A549 (cell line): ENCODE measurements around the gene NTM. TPM values are rescaled to one million over a fixed set of nuclear protein-coding genes. Genes with fewer than 3 reads are reported as not detected.

Experiments
- ATAC-seq, 2 experiments: fragments of 200-7000 bp in 1 of 2; fragments of >200 bp in 1 of 2; cut with Nextera tagmentation in 1 of 2; cut with Tn5 transposase in 1 of 2; 3 replicates each; pipeline versions ENCODE4 v1.8.0 to v1.9.1; 2018 to 2020; ENCODE audit warnings: mild to moderate bottlenecking in 1 of 2, moderate library complexity in 1 of 2
- CTCF ChIA-PET: fragments of 300-600 bp; sonication (Branson Sonifier 250); formaldehyde crosslinking; extraction: SDS; loops from one replicate; lab custom pipeline; 2021; ENCODE audit warnings: antibody characterized with exemption, inconsistent platforms; lab: Yijun Ruan, JAX
- POLR2A ChIA-PET: fragments of 350-600 bp; formaldehyde crosslinking; extraction: SDS; loops from one replicate; lab custom pipeline; 2021; ENCODE audit warnings: antibody characterized with exemption, inconsistent platforms; lab: Yijun Ruan, JAX
- DNase-seq, 2 experiments: peaks; one replicate each; pipeline versions ENCODE4 v3.0.0 to v3.0.0-alpha.2; 2011 to 2016; ENCODE audit warnings: low read depth in 1 of 2, low spot score in 1 of 2
- FAIRE-seq: peaks from 2 replicates; lab custom pipeline; 2011; peaks lifted over from hg19 to GRCh38; lab: Jason Lieb, UNC
- H3K27ac ChIP-seq, 2 experiments: fragments of >200 bp; sonication (Bioruptor Twin); formaldehyde crosslinking; 3 replicates each; pipeline ENCODE4 v1.5.1; 2016 to 2017
- H3K4me1 ChIP-seq: fragments of >200 bp; sonication (Bioruptor Twin); formaldehyde crosslinking; 3 replicates; pipeline ENCODE4 v1.6.1; 2016
- H3K4me2 ChIP-seq: fragments of >200 bp; sonication (Bioruptor Twin); formaldehyde crosslinking; 3 replicates; pipeline ENCODE4 v1.6.1; 2016
- H3K4me3 ChIP-seq: fragments of >200 bp; sonication (Bioruptor Twin); formaldehyde crosslinking; 3 replicates; pipeline ENCODE4 v1.5.1; 2016
- H3K9me3 ChIP-seq: fragments of >200 bp; sonication (Bioruptor Twin); formaldehyde crosslinking; 3 replicates; pipeline ENCODE4 v1.6.1; 2016
- BHLHE40 ChIP-seq: IDR thresholded peaks from 2 replicates; pipeline ENCODE4 v1.6.1; 2012; ENCODE audit warnings: low read depth, low read length, inconsistent platforms
- CBX2 ChIP-seq: fragments of 200-600 bp; sonication (generic); IDR thresholded peaks from 2 replicates; pipeline ENCODE4 v1.6.1; 2016; ENCODE audit warnings: low read depth, mild to moderate bottlenecking, borderline replicate concordance
- CBX8 ChIP-seq: fragments of 200-600 bp; sonication (generic); IDR thresholded peaks from 2 replicates; pipeline ENCODE4 v1.6.1; 2016
- EHF ChIP-seq: fragments of 250-450 bp; sonication (Bioruptor Pico); IDR thresholded peaks from 2 replicates; pipeline ENCODE4 v1.5.0; 2020; ENCODE audit warnings: mild to moderate bottlenecking
- EHMT2 ChIP-seq: fragments of 200-600 bp; sonication (generic); IDR thresholded peaks from 2 replicates; pipeline ENCODE4 v1.6.1; 2016; ENCODE audit warnings: antibody characterized with exemption, low read depth, mild to moderate bottlenecking, moderate library complexity
- EP300 ChIP-seq, 2 experiments: fragments of >200 bp; sonication (Bioruptor Twin); formaldehyde crosslinking; IDR thresholded peaks; 2 replicates in 1 of 2; 3 replicates in 1 of 2; pipeline ENCODE4 v1.6.1; 2016 to 2017
- FOSL2 ChIP-seq, 2 experiments: fragments of 450-650 bp in 1 of 2; fragments of >200 bp in 1 of 2; sonication (Bioruptor Twin) in 1 of 2; formaldehyde crosslinking; IDR thresholded peaks; 2 replicates each; pipeline versions ENCODE4 v1.5.0 to v1.6.1; 2016 to 2020; ENCODE audit warnings: mild to moderate bottlenecking in 1 of 2, moderate library complexity in 1 of 2
- FOXS1 ChIP-seq: fragments of 250-450 bp; sonication (Bioruptor Pico); IDR thresholded peaks from 2 replicates; pipeline ENCODE4 v1.5.0; 2020; ENCODE audit warnings: mild to moderate bottlenecking, moderate library complexity
- HOXB13 ChIP-seq: fragments of 250-450 bp; sonication (Bioruptor Pico); IDR thresholded peaks from 2 replicates; pipeline ENCODE4 v1.5.0; 2020; ENCODE audit warnings: low read depth, mild to moderate bottlenecking, moderate library complexity
- KDM1A ChIP-seq: fragments of 200-600 bp; sonication (generic); IDR thresholded peaks from 2 replicates; pipeline ENCODE4 v1.6.1; 2016; ENCODE audit warnings: low read depth, mild to moderate bottlenecking
- MAFK ChIP-seq: fragments of 450-650 bp; IDR thresholded peaks from 2 replicates; pipeline ENCODE4 v1.6.1; 2014; ENCODE audit not compliant: partially characterized antibody
- MAZ ChIP-seq: fragments of 150-350 bp; IDR thresholded peaks from 2 replicates; pipeline ENCODE4 v1.6.1; 2014; ENCODE audit warnings: antibody characterized with exemption, low read depth, low read length, borderline replicate concordance
- MYC ChIP-seq: IDR thresholded peaks from 2 replicates; pipeline ENCODE4 v1.6.1; 2012; ENCODE audit warnings: mild to moderate bottlenecking, inconsistent platforms, low read length, improper control_type of control experiment, borderline replicate concordance
- POLR2AphosphoS2 ChIP-seq: conservative IDR thresholded peaks from 2 replicates; pipeline ENCODE4 v1.6.1; 2012; ENCODE audit warnings: low read length, improper control_type of control experiment, inconsistent platforms
- RNF2 ChIP-seq: fragments of 200-600 bp; sonication (generic); IDR thresholded peaks from 2 replicates; pipeline ENCODE4 v1.6.1; 2016; ENCODE audit warnings: low read depth, mild to moderate bottlenecking, antibody characterized with exemption, moderate library complexity, borderline replicate concordance
- SMC3 ChIP-seq: fragments of >200 bp; sonication (Bioruptor Twin); formaldehyde crosslinking; IDR thresholded peaks from 3 replicates; pipeline ENCODE4 v1.6.1; 2018; ENCODE audit warnings: inconsistent platforms
- ZC3H11A ChIP-seq: fragments of 450-650 bp; IDR thresholded peaks from 2 replicates; pipeline ENCODE4 v1.6.1; 2014; ENCODE audit warnings: antibody characterized with exemption, mild to moderate bottlenecking
- WGBS: methylation state at CpG from one replicate; pipeline ENCODE4 v1.1.6; 2017; ENCODE audit errors: missing lambda C conversion rate; 5-methylcytosine and 5-hydroxymethylcytosine counted together
- polyA plus RNA-seq, 4 experiments: library from polyadenylated mRNA; depleted of rRNA in 3 of 4; stranded (reverse); fragments of >200 nt; fragmentation: RNase III in 1 of 4; extraction: RNeasy Plus Mini Kit Qiagen cat#74134 plus additional on column Dnase treatment in 1 of 4; gene quantifications; 2 replicates in 3 of 4; 3 replicates in 1 of 4; pipeline ENCODE4 v1.2.3, GENCODE V29; 2011 to 2017
- TF ChIP-seq, protein P1 (sequence below): fragments of 450-650 bp; IDR thresholded peaks from 2 replicates; pipeline ENCODE4 v1.6.1; 2014; ENCODE audit warnings: antibody characterized with exemption
- TF ChIP-seq, protein P2 (sequence below): fragments of 200-600 bp; sonication (generic); IDR thresholded peaks from 2 replicates; pipeline ENCODE4 v1.6.1; 2016; ENCODE audit warnings: antibody characterized with exemption, mild to moderate bottlenecking, moderate library complexity
- TF ChIP-seq, protein P3 (sequence below): fragments of >200 bp; sonication (Bioruptor Twin); formaldehyde crosslinking; IDR thresholded peaks from 3 replicates; pipeline ENCODE4 v1.5.1; 2016
- TF ChIP-seq, protein P4 (sequence below): fragments of 250-450 bp; sonication (Bioruptor Pico); IDR thresholded peaks from 2 replicates; pipeline ENCODE4 v1.5.0; 2020; ENCODE audit warnings: low read depth, mild to moderate bottlenecking, moderate library complexity
- TF ChIP-seq, protein P5 (sequence below): fragments of >200 bp; sonication (Bioruptor Twin); formaldehyde crosslinking; IDR thresholded peaks from 2 replicates; pipeline ENCODE4 v1.6.1; 2016

NTM gene
- polyA plus RNA-seq, 2 of the 4 experiments (the other 2 are of a cell fraction), result not detected

DNA sequence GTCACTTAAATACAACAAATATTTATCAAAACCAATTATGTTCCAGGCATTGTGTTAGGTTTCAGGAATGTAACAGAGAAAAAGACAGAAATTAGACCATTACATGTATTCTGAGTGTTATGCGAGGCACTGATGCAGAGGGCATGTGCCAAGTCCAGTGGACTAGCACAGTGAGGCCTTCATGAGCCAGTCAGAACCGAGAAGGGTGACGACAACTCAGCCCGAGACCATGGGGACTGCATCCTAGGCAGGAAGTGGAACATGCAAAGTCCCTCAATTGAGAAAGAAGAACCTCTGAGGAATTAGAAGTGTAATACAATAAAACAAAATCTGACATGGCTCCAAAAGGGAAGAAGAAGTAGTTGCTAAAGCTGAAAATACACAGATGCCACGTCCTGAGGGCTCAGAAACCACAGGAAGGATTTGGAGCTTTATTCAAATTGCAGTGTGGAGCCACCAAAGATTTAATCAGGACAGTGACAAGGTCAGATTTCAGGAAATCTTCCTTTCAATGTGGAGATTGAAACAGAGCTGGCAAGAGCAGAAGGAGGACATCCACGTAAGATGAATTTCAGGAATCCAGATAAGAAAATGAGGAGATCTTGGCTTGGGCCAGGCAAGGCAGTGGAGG, 529.6 kb downstream of the NTM start (continued):
- TF ChIP-seq MYC (no peak), EHMT2 (no peak)

DNA sequence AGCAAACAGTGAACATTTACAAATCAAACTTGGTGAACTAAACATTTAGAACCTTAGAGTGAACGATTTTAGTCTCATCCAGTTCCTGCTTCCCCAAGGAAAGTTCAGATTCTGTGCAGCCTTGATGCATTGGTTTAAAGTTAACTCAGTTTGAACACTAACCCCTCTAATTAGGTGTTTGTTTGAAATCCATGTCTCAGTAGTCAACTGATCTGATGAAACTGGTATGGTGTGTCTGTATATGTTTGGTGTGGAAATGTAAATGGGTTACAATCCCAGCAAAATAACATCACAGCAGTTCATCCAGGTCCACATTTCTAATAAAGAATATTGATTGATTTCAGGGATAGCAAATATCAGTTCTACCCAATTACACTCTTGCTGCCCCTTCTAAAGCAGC, 532.0 kb downstream of the NTM start:
- ChIA-PET POLR2A (no interaction called here), CTCF (no interaction called here)
- ATAC-seq, result no peak
- no peak for TF ChIP-seq FOSL2 (IDR thresholded peaks at IDR 0.05)
- no peak for TF ChIP-seq FOSL2 (CRISPR knock-in tag; IDR thresholded peaks at IDR 0.05)
- TF ChIP-seq, protein P1, sequence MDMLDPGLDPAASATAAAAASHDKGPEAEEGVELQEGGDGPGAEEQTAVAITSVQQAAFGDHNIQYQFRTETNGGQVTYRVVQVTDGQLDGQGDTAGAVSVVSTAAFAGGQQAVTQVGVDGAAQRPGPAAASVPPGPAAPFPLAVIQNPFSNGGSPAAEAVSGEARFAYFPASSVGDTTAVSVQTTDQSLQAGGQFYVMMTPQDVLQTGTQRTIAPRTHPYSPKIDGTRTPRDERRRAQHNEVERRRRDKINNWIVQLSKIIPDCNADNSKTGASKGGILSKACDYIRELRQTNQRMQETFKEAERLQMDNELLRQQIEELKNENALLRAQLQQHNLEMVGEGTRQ, result no peak
- no peak for TF ChIP-seq POLR2AphosphoS2
- TF ChIP-seq CBX8, result no peak
- TF ChIP-seq HOXB13 (CRISPR knock-in tag), result no peak
- no peak for TF ChIP-seq CBX2
- TF ChIP-seq EHF (CRISPR knock-in tag), result no peak
- TF ChIP-seq, protein P2, sequence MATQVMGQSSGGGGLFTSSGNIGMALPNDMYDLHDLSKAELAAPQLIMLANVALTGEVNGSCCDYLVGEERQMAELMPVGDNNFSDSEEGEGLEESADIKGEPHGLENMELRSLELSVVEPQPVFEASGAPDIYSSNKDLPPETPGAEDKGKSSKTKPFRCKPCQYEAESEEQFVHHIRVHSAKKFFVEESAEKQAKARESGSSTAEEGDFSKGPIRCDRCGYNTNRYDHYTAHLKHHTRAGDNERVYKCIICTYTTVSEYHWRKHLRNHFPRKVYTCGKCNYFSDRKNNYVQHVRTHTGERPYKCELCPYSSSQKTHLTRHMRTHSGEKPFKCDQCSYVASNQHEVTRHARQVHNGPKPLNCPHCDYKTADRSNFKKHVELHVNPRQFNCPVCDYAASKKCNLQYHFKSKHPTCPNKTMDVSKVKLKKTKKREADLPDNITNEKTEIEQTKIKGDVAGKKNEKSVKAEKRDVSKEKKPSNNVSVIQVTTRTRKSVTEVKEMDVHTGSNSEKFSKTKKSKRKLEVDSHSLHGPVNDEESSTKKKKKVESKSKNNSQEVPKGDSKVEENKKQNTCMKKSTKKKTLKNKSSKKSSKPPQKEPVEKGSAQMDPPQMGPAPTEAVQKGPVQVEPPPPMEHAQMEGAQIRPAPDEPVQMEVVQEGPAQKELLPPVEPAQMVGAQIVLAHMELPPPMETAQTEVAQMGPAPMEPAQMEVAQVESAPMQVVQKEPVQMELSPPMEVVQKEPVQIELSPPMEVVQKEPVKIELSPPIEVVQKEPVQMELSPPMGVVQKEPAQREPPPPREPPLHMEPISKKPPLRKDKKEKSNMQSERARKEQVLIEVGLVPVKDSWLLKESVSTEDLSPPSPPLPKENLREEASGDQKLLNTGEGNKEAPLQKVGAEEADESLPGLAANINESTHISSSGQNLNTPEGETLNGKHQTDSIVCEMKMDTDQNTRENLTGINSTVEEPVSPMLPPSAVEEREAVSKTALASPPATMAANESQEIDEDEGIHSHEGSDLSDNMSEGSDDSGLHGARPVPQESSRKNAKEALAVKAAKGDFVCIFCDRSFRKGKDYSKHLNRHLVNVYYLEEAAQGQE, result no peak
- TF ChIP-seq ZC3H11A, result no peak
- TF ChIP-seq MAZ, result no peak
- TF ChIP-seq, protein P3, sequence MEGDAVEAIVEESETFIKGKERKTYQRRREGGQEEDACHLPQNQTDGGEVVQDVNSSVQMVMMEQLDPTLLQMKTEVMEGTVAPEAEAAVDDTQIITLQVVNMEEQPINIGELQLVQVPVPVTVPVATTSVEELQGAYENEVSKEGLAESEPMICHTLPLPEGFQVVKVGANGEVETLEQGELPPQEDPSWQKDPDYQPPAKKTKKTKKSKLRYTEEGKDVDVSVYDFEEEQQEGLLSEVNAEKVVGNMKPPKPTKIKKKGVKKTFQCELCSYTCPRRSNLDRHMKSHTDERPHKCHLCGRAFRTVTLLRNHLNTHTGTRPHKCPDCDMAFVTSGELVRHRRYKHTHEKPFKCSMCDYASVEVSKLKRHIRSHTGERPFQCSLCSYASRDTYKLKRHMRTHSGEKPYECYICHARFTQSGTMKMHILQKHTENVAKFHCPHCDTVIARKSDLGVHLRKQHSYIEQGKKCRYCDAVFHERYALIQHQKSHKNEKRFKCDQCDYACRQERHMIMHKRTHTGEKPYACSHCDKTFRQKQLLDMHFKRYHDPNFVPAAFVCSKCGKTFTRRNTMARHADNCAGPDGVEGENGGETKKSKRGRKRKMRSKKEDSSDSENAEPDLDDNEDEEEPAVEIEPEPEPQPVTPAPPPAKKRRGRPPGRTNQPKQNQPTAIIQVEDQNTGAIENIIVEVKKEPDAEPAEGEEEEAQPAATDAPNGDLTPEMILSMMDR, result no peak
- TF ChIP-seq SMC3, result no peak
- TF ChIP-seq RNF2, result no peak
- no peak for TF ChIP-seq KDM1A
- TF ChIP-seq BHLHE40, result no peak
- no peak for TF ChIP-seq EP300 (IDR thresholded peaks at IDR 0.05)
- no peak for TF ChIP-seq FOXS1 (CRISPR knock-in tag)
- TF ChIP-seq MAFK, result no peak
- TF ChIP-seq, protein P4, sequence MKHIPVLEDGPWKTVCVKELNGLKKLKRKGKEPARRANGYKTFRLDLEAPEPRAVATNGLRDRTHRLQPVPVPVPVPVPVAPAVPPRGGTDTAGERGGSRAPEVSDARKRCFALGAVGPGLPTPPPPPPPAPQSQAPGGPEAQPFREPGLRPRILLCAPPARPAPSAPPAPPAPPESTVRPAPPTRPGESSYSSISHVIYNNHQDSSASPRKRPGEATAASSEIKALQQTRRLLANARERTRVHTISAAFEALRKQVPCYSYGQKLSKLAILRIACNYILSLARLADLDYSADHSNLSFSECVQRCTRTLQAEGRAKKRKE, result no peak
- TF ChIP-seq, protein P5, sequence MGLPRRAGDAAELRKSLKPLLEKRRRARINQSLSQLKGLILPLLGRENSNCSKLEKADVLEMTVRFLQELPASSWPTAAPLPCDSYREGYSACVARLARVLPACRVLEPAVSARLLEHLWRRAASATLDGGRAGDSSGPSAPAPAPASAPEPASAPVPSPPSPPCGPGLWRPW, result no peak
- no peak for FAIRE-seq
- H3K4me2 ChIP-seq, result no peak overlapping the region
- no peaks in the 10 kb centered on the region for H3K4me1 ChIP-seq
- 0% methylated on average over 1 of the region's 1 CpG for WGBS
- no peak overlapping the region for H3K27ac ChIP-seq
- no peak overlapping the region for H3K4me3 ChIP-seq
- H3K9me3 ChIP-seq, result no peaks in the 10 kb centered on the region
- DNase-seq, result no peak
